ENCODE measurements around the gene CFB.
"Not testable (repeated sequence)": the region's sequence is repeated elsewhere in the genome, so short reads cannot be mapped to it uniquely, and the experiment has no call there.

The CFB gene

DNA sequence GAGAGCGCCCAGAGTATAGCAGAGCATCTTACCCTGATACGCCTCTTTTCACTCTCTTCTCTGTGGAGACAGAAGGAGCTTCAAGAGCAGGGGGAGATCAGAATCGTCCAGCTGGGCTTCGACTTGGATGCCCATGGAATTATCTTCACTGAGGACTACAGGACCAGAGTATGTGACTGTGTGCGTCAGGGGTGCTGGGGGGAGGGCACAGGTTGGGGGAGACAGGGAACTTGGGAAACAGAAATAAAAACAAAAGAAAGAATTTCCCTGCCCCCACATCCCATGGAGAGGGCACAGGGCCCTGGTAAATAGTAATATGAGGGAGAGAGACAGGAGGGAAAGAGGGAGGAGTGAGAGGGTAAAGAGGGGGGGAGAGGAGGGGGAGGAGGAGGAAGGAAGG is 32.9 kb downstream of the CFB start:
- no peak for TF ChIP-seq MYC (IDR thresholded peaks at IDR 0.05; ENCODE audit: low read depth, low read length)
- TF ChIP-seq POLR2A (IDR thresholded peaks at IDR 0.05; ENCODE audit: extremely low read depth, insufficient read length) = no peak
- no peak for TF ChIP-seq MAX (IDR thresholded peaks at IDR 0.05; ENCODE audit: low read depth, low read length)
- TF ChIP-seq CTCF (IDR thresholded peaks at IDR 0.05; ENCODE audit: low read depth, low read length) = no peak
- no peak for DNase-seq (ENCODE audit: low read depth)
- no peak overlapping the region for H3K4me3 ChIP-seq (ENCODE audit: low read depth, low read length)

DNA sequence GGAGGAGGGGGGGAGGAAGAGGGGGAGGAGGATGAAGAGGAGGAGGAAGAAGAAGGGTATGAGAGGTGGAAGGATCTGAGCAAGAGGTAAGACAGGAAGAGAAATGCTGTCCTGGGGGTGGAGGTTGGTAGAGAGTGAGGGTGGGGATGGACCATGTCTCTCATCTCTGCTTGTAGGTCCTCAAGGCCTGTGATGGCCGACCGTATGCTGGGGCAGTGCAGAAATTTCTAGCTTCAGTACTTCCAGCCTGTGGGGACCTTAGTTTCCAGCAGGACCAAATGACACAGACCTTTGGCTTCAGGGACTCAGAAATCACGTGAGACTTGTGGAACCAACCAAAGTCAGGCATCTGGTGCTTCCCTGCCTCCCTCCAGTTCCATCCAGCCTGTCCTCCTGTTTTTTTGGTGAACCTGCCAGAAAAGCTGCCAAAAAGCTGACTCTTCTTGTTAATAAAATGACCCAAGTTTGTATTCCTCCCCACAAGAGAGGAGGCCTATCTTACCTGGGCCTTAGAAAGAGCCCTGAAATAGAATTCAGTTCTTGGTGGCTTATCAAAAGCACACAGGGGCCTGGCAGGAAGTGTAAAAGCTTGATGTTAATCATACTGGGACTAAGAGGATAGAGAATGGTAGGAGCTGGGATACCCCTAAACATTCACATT is 33.5 kb downstream of the CFB start:
- no peak overlapping the region for H3K4me3 ChIP-seq (ENCODE audit: low read depth, low read length)
- no peak for DNase-seq (ENCODE audit: low read depth)
- TF ChIP-seq CTCF (IDR thresholded peaks at IDR 0.05; ENCODE audit: low read depth, low read length) = no peak
- no peak for TF ChIP-seq POLR2A (IDR thresholded peaks at IDR 0.05; ENCODE audit: extremely low read depth, insufficient read length)
- no peak for TF ChIP-seq MAX (IDR thresholded peaks at IDR 0.05; ENCODE audit: low read depth, low read length)
- no peak for TF ChIP-seq MYC (IDR thresholded peaks at IDR 0.05; ENCODE audit: low read depth, low read length)

GRCh38 chr6:31980195-31980876 is 34.4 kb downstream of the CFB start:
- not testable (repeated sequence) for DNase-seq (ENCODE audit: low read depth); H3K4me3 ChIP-seq (ENCODE audit: low read depth, low read length)

DNA sequence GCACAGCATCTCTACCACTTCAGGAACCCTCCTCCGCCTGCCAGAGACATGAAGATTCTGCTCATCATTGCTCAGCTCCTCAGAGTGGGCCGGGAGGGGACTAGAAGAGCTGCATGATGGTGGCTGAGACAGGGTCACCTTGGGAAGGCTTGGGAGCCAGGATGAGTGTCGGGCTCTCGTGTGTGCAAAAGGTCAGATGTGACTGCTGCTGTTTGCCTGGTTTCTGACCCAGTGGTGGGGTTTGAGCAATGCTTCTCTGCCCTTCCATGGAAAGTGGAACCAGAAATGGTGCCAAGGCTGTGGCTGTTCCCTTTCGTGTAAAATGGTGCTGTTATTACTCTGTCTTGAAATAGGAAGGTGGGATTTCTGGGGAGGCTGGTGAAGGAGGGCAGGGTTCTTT is 35.1 kb downstream of the CFB start:
- DNase-seq (ENCODE audit: low read depth); H3K4me3 ChIP-seq (ENCODE audit: low read depth, low read length): not testable (repeated sequence)

- DNase-seq (ENCODE audit: low read depth) = not testable (repeated sequence)
Observed at GRCh38 chr6:31981744-31982143, 35.8 kb downstream of the CFB start, which contains the start of gene C4A. TSS of gene C4A (plus strand) at chr6:31982057. CDS start at chr6:31982108, 51 bp downstream.

DNA sequence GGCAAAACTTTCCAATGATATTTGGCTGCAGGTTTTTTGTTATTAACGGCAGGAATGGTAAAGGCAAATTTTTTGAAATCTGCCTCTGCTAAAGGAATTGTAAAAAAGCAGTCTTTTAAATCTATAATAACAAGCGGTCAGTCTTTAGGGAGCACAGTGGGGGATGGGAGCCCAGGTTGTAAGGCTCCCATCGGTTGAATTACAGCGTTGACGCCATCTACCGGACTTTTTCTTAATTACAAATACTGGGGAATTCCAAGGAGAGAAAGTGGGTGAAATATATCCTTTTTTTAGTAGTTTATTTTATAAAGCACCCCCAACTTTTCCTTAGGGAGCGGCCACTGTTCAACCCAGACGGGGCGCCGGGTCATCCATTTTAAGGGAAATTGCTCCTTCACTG is 43.5 kb downstream of the CFB start:
- H3K4me3 ChIP-seq (ENCODE audit: low read depth, low read length); DNase-seq (ENCODE audit: low read depth): not testable (repeated sequence)

More at GRCh38 chr6:31981744-31982143, 35.8 kb downstream of the CFB start, which contains the start of gene C4A:
- H3K4me3 ChIP-seq (ENCODE audit: low read depth, low read length) = not testable (repeated sequence)

DNA sequence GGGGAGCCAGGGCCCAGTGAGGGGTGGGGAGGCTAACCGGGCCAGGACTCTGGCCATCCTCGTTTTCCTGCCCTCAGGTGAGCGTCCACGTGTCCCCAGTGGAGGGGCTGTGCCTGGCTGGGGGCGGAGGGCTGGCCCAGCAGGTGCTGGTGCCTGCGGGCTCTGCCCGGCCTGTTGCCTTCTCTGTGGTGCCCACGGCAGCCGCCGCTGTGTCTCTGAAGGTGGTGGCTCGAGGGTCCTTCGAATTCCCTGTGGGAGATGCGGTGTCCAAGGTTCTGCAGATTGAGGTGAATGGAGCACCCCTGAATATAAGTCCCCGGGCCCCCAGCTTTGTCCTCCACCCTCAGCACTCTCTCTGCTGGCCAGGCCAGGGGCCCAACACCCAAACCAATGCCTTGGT is 48.5 kb downstream of the CFB start:
- DNase-seq (ENCODE audit: low read depth); H3K4me3 ChIP-seq (ENCODE audit: low read depth, low read length): not testable (repeated sequence)

DNA sequence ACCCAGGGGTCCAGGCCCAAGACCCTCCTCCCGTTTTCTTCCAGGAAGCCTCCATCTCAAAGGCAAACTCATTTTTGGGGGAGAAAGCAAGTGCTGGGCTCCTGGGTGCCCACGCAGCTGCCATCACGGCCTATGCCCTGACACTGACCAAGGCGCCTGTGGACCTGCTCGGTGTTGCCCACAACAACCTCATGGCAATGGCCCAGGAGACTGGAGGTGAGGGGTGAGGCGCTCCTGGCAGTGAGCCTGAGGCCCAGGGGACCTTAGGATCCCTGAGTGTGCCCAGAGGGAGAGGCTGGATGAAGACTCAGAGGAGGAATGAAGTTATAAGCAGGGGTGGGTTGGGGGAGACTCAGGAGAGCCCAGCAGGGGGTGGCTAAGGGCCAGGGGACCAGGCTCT is 50.5 kb downstream of the CFB start:
- not testable (repeated sequence) for DNase-seq (ENCODE audit: low read depth); H3K4me3 ChIP-seq (ENCODE audit: low read depth, low read length)

Measured in NB4 (cell line).